GM18868 (cell line): ENCODE results near the gene C13orf42.

Experiments used
- ATAC-seq: cut with Tn5 transposase; IDR thresholded peaks from one replicate; pipeline ENCODE4 v1.9.1; 2021; ENCODE audit warnings: mild to moderate bottlenecking, moderate library complexity; ENCODE audit not compliant: unreplicated experiment

Gene C13orf42

GRCh38 chr13:51067210-51067701 is 43.8 kb downstream of the C13orf42 start:
- ATAC-seq = no peak

DNA sequence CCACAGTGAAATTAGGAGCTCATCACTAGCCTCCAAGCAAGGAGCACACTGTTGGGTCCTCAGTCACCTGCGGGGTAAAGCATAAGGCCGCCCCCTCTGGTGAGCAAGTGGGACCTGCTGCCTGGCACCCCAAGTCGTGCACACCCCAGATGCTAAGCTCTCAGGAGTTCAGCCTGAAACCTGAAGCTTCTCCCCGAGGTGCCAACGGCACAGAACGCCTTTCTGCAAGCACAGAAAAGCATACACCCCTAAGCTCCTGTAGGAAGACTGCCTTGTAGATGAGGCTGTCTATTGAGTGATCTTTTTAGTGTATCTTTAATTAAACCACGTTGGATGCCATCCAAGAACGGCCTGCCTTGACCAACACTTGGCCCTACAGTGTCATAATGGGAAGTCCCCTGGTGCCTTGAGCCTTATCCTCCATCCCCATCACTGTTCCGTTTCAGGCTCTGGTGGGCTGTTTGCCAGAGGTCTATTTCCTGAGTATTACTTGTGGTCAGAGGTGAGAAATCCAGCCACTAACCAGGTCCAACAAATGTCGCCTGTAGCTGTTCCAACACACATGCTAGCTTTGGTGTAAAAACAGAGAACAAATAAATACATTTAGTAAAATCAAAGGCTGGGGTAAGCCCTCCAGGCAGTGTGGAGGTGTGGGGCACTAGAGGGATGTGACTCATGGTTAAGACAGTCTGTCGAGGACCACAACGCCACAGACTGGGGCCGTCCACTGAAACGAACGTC is 44.8 kb downstream of the C13orf42 start:
- ATAC-seq = no peak

DNA sequence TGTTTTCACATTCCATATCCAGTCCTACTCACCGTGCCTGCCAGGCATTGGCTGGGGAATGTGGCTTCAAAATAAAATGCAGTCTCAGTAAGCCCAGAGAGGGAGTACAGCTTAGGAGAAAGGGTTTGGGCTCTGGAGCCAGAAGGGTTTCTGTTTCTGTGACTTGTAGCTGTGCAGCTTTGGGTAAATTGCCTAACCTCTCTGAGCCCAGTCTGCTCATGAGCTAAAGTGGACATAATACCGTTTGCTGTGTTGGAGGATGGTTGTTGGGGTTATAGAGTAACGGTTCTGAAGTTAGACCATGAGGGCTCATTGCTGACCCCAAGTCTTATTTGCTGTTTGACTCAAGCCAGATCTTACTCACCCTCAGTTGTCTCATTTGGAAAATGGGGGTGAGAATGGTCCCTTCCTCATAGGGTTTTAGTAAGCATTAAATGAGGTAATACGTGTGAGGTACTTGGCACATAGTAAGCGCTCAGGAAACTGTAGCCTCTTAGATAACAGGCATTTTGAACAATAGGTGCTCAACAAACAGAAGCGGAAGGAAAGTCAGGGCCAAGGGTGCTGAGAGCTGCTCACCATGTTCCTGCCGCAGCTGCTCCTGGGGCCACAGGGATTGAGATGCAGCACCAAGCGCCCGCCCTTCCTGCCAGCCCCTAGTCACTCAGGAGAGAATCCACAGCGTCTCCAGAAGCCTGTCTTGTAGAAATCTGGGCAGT is 45.5 kb downstream of the C13orf42 start:
- ATAC-seq = no peak

GRCh38 chr13:51064753-51065152 is 46.3 kb downstream of the C13orf42 start:
- ATAC-seq = no peak

DNA sequence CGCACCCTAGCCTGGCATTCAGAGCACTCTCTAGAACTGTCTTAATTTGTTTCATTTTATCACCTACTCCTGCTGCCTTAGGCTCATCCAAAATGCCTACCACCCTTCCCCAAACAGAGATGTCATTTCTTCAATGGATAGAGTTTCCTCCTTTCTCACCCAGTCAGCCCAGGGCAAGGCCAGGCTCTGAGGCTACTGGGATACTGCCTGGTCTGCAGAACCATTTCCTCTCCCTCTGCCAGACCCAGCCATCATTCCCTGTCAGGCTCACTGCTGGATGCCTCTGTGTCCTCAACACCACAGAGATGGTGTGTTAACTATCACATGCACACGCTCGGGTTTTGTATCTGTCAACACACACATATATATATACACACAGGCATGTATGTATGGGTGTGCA is 47.2 kb downstream of the C13orf42 start:
- ATAC-seq = no peak

DNA sequence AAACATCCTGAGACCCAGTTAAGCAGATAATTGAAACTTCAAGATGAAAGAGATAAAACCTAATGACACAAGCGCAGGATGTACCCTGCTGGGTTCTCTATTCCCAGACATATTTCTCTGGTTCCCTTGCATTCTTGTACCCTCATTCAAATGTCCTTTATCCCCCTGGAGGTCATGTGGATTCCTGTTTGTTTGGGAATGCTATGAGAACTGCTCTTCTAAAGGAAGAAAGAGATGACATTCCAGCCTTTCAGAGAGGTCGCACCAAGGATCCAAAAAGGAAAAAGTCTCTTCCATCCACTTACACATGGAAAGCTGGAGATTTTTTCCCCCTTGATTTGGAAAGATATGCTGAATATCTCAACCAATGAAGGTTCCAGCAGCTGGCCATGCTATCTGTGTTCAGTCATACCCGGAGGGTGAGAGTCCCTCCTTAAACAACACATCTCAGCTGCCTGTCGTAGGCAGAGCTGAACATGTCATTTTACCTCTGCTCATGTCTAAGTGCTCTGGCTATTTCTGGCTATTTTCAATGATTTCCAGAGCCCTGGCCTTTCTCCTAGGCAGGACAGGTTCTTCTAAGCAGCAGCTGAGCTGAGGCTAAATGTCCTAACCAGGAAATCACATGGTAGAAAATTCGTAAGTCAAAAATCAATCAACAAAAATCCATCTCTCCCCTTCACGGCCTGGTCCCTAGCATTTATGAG is 52.5 kb downstream of the C13orf42 start:
- no peak for ATAC-seq

DNA sequence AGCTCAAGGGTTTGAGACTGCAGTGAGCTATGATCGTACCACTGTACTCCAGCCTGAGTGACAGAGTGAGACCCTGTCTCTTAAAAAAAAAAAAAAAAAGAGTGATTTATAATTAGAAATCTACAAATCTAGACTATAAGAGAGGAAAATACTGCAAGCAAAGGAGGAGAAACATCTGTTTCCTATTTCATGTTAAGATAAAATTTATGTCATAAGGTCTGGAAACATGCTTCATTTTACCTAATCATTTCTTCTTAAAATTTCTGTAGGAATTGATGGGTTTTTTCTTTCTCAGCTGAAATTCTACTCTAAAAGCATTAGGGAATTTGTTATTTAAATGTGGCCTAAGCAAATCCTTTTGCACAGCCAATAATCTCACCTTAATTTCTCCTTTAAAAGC is 53.2 kb downstream of the C13orf42 start:
- ATAC-seq = no peak

GRCh38 chr13:51057001-51057400 is 54.1 kb downstream of the C13orf42 start:
- no peak for ATAC-seq

- no peak for ATAC-seq
These were observed 58.5 kb downstream of the C13orf42 start for GRCh38 chr13:51052581-51052980.

GRCh38 chr13:51050021-51050830 is 60.8 kb downstream of the C13orf42 start:
- no peak for ATAC-seq

GRCh38 chr13:51048616-51049015 is 62.5 kb downstream of the C13orf42 start:
- no peak for ATAC-seq

GRCh38 chr13:51048166-51048461 is 63.0 kb downstream of the C13orf42 start:
- no peak for ATAC-seq

DNA sequence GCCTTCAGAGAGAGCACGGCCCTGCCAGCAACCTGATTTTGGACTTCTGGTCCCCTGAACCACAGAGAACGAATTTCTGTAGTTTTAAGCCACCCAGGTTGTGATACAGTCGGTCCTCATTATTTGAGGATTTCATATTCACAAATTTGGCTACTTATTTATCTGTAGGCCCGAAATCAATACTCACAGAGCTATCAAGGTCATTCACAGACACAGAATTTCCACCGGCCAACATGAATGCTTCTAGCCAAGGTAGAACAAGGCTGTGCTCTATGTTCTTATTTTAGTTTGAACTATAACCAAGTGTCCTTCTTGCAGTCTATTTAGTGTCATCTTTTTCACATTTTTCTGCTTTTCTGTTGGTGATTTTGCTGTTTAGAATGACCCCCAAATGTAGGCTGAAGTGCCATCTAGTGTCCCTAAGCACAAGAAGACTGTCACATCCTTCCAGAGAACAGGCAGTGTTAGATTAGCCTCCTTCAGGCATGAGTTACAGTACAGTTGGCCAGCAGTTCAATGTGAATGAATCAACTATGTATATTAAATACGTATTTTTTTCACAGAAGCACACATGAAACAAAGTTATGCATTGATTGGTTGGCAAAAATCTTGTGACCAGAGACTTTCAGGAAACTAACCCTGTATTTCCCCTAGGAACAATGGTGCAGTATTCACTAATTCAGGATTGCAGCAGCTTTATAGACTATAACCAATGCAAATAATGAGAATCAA is 63.5 kb downstream of the C13orf42 start:
- no peak for ATAC-seq

DNA sequence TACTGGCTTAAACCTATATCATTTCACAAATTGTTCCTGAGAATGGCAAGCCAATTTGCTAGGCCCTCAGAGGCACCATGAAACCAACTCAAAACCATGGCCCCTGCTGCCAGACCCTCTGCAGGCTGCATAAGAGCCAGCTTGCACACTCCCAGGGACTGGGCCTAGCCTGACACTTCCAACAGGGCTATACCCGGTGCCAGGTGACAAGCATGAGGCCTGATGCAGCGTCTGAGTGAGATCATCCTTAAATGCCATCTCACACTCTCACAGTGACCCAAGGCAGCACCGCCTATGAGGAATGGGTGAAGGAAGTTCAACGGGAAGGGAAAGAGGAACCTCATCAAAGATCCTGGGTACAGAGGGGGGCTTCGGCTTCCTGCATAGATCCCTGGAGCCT is 65.6 kb downstream of the C13orf42 start:
- ATAC-seq = no peak

- ATAC-seq = no peak
These were observed 66.9 kb downstream of the C13orf42 start for GRCh38 chr13:51044023-51044665.

GRCh38 chr13:51043310-51043709 is 67.8 kb downstream of the C13orf42 start:
- no peak for ATAC-seq

GRCh38 chr13:51041710-51042109 is 69.4 kb downstream of the C13orf42 start:
- ATAC-seq = no peak

DNA sequence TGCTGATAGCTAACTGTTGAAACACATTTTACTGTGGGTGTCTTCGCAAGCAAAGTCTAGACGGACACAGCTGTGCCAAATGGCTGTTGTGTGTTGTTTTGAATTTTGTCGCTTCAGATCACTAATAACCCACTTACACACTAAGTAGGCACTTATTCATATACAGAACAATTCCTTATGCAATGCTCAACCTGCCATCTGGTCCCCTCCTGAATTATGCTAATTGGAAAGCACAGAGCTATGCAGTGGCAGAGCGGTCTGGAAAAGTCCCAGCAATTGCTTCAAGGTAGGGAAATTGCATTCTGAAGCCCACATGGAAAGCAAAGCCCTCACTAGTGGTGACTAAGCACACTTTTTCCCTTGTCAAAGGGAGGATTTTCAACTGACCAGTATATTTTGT is 69.9 kb downstream of the C13orf42 start:
- ATAC-seq = no peak

DNA sequence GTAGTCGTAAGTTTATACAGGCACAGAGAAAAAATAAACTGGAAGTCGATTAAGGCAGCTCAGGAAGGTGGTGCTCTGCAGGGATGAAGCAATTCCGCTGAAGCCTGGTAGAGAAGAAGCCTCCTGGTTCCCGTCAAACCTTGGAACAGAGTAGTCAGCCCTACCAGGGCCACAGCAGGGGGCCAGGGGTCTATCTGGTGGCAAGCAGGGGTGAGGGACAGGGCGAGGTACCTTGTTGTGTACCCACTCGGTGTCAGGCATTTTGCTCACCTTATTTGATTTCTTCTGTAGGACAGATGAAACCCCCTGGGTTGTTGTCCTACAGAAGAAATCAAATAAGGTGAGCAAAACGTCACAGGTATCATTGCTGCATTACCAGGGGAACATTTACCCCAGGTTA is 70.6 kb downstream of the C13orf42 start:
- no peak for ATAC-seq

GRCh38 chr13:51036418-51036817 is 74.7 kb downstream of the C13orf42 start:
- ATAC-seq = no peak
